ENCODE data around the gene ZNF324.
"Not testable (repeated sequence)": the region's sequence is repeated elsewhere in the genome, so short reads cannot be mapped to it uniquely, and the experiment has no call there.

The ZNF324 gene

GRCh38 chr19:58507602-58508223 lies 40.8 kb downstream of the ZNF324 start:
- not testable (repeated sequence) for DNase-seq

GRCh38 chr19:58509731-58510083 lies 42.8 kb downstream of the ZNF324 start:
- no peak for DNase-seq

- no peak for DNase-seq
Observed at GRCh38 chr19:58510084-58510862, 43.4 kb downstream of the ZNF324 start.

GRCh38 chr19:58511353-58512208 lies 44.7 kb downstream of the ZNF324 start, which contains the start of gene SLC27A5:
TSS of gene SLC27A5 (minus strand) at chr19:58511992. CDS start at chr19:58511955, 37 bp downstream.
- DNase-seq = no peak

GRCh38 chr19:58513213-58513693 lies 46.4 kb downstream of the ZNF324 start:
- no peak for DNase-seq

GRCh38 chr19:58513694-58514563 lies 47.0 kb downstream of the ZNF324 start:
- DNase-seq = peak; percentile 87

GRCh38 chr19:58514564-58515022 lies 47.7 kb downstream of the ZNF324 start:
- no peak for DNase-seq

- no peak for DNase-seq
Observed at GRCh38 chr19:58515259-58515658, 48.4 kb downstream of the ZNF324 start.

GRCh38 chr19:58516246-58516836 lies 49.5 kb downstream of the ZNF324 start:
- no peak for DNase-seq

- DNase-seq = no peak
Observed at GRCh38 chr19:58516964-58517833, 50.3 kb downstream of the ZNF324 start.

GRCh38 chr19:58518256-58519086 lies 51.6 kb downstream of the ZNF324 start:
- DNase-seq = no peak

GRCh38 chr19:58519087-58519354 lies 52.1 kb downstream of the ZNF324 start:
- DNase-seq = peak; percentile 81

GRCh38 chr19:58519355-58520256 lies 52.7 kb downstream of the ZNF324 start, which contains the start of gene ZBTB45:
TSS of gene ZBTB45 (minus strand) at chr19:58519810. CDS start at chr19:58517673, 2,137 bp downstream.
- peak; percentile 98 for DNase-seq

GRCh38 chr19:58520257-58520599 lies 53.3 kb downstream of the ZNF324 start:
- DNase-seq = no peak

- DNase-seq = no peak
Observed at GRCh38 chr19:58521651-58522050, 54.8 kb downstream of the ZNF324 start.

GRCh38 chr19:58522709-58523108 lies 55.8 kb downstream of the ZNF324 start:
- no peak for DNase-seq
